ENCODE data around the gene MYH10. TPM values are rescaled to one million over a fixed set of nuclear protein-coding genes. Genes with fewer than 3 reads are reported as not detected.

The MYH10 gene
- polyA plus RNA-seq, 1 donor from 2014 or later, result 61.1 TPM

DNA sequence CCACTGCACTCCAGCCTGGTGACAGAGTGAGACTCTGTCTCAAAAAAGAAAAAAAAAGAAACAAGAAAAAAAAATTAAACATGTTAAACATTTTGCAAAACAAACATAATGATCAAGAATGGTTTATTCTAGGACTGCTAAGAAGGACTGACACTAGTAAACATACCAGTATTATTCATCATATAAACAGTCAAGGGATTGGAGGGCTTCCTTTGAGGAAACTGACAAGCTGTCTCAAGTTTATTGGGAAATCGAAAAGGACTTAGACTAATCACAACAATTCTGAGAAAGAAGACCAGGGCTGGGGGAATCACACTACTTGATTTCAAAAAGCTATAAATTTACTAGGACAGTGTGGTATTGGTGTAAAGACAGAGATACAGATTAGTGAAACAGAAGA lies 75.5 kb downstream of the MYH10 start:
- Histone ChIP-seq H3K9me2 (ENCODE audit: insufficient read depth, low read length) (no peaks in the 10 kb centered on the region), H4K20me1 (ENCODE audit: insufficient read depth) (no peaks in the 10 kb centered on the region), H3K79me2 (replicated peaks; ENCODE audit: insufficient read depth, low read length) (no peaks in the 10 kb centered on the region), H2AFZ (ENCODE audit: low read depth, low read length) (no peak overlapping the region), H3K4me3 (ENCODE audit: low read length) (no peak overlapping the region), H3K9ac (ENCODE audit: low read length) (no peak overlapping the region), H3K9me3 (ENCODE audit: low read length) (no peaks in the 10 kb centered on the region), H3F3A (ENCODE audit: insufficient read depth, low read length, poor library complexity, severe bottlenecking) (no peaks in the 10 kb centered on the region), H3K36me3 (ENCODE audit: insufficient read depth, low read length) (peaks cover 16% of the 10 kb centered on the region), H3K27me3 (ENCODE audit: insufficient read depth, low read depth, low read length) (no peaks in the 10 kb centered on the region), H3K27ac (ENCODE audit: low read length) (no peak overlapping the region), H3K4me2 (ENCODE audit: low read length) (no peak overlapping the region)
- TF ChIP-seq SMC3 (conservative IDR thresholded peaks at IDR 0.05; ENCODE audit: poor library complexity) (no peak), EZH2 (IDR thresholded peaks at IDR 0.05; ENCODE audit: borderline replicate concordance, insufficient read depth, low read length, poor library complexity, severe bottlenecking) (no peak), MXI1 (conservative IDR thresholded peaks at IDR 0.05; ENCODE audit: poor library complexity, severe bottlenecking) (no peak)

DNA sequence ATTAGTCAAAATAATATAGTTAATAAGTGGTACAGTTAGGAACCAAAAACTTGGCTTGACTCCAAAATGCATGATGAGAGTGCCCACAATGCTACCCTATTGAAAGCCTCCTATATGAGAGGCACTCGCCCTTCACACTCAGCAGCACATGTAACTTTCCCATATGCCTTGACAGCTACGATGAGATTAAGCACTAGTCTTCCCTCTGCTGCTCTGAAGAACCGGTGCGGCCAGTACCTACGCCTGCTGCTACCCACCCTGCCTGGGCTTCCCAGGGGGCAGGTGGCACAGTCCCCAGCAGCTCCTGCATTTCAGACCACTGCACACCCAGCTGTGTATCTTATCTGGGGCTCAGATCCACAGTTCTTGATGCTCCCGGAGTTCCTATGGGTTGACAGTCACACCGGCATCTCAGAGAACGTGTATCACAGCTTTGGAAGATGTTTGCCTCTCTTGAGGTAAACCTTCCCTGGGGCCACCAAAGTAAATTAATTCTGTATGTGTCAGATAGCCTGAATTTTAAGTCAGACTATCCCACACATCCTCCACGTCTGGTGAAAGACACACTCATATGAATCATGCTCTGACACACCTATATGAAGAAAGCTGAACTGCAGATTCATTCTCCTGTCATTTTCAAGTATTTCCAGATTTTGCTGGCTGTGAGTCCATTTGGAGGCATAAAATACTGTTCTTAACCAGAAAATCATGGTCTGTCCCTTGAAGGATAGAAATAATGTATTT lies 77.8 kb downstream of the MYH10 start:
- Histone ChIP-seq H4K20me1 (ENCODE audit: insufficient read depth) (no peaks in the 10 kb centered on the region), H3K4me3 (ENCODE audit: low read length) (no peak overlapping the region), H3F3A (ENCODE audit: insufficient read depth, low read length, poor library complexity, severe bottlenecking) (no peaks in the 10 kb centered on the region), H3K36me3 (ENCODE audit: insufficient read depth, low read length) (peaks cover 24% of the 10 kb centered on the region), H3K9me2 (ENCODE audit: insufficient read depth, low read length) (no peaks in the 10 kb centered on the region), H2AFZ (ENCODE audit: low read depth, low read length) (no peak overlapping the region), H3K4me2 (ENCODE audit: low read length) (no peak overlapping the region), H3K9me3 (ENCODE audit: low read length) (no peaks in the 10 kb centered on the region), H3K27me3 (ENCODE audit: insufficient read depth, low read depth, low read length) (no peaks in the 10 kb centered on the region), H3K9ac (ENCODE audit: low read length) (no peak overlapping the region), H3K79me2 (replicated peaks; ENCODE audit: insufficient read depth, low read length) (no peaks in the 10 kb centered on the region), H3K27ac (ENCODE audit: low read length) (no peak overlapping the region)
- TF ChIP-seq TAF1 (IDR thresholded peaks at IDR 0.05; ENCODE audit: low read depth), result no peak
- TF ChIP-seq EP300 (conservative IDR thresholded peaks at IDR 0.05; ENCODE audit: poor library complexity, severe bottlenecking), result no peak
- TF ChIP-seq, protein P1, sequence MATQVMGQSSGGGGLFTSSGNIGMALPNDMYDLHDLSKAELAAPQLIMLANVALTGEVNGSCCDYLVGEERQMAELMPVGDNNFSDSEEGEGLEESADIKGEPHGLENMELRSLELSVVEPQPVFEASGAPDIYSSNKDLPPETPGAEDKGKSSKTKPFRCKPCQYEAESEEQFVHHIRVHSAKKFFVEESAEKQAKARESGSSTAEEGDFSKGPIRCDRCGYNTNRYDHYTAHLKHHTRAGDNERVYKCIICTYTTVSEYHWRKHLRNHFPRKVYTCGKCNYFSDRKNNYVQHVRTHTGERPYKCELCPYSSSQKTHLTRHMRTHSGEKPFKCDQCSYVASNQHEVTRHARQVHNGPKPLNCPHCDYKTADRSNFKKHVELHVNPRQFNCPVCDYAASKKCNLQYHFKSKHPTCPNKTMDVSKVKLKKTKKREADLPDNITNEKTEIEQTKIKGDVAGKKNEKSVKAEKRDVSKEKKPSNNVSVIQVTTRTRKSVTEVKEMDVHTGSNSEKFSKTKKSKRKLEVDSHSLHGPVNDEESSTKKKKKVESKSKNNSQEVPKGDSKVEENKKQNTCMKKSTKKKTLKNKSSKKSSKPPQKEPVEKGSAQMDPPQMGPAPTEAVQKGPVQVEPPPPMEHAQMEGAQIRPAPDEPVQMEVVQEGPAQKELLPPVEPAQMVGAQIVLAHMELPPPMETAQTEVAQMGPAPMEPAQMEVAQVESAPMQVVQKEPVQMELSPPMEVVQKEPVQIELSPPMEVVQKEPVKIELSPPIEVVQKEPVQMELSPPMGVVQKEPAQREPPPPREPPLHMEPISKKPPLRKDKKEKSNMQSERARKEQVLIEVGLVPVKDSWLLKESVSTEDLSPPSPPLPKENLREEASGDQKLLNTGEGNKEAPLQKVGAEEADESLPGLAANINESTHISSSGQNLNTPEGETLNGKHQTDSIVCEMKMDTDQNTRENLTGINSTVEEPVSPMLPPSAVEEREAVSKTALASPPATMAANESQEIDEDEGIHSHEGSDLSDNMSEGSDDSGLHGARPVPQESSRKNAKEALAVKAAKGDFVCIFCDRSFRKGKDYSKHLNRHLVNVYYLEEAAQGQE (IDR thresholded peaks at IDR 0.05; ENCODE audit: borderline replicate concordance), result no peak
- no peak for TF ChIP-seq MXI1 (conservative IDR thresholded peaks at IDR 0.05; ENCODE audit: poor library complexity, severe bottlenecking)
- TF ChIP-seq, protein P2, sequence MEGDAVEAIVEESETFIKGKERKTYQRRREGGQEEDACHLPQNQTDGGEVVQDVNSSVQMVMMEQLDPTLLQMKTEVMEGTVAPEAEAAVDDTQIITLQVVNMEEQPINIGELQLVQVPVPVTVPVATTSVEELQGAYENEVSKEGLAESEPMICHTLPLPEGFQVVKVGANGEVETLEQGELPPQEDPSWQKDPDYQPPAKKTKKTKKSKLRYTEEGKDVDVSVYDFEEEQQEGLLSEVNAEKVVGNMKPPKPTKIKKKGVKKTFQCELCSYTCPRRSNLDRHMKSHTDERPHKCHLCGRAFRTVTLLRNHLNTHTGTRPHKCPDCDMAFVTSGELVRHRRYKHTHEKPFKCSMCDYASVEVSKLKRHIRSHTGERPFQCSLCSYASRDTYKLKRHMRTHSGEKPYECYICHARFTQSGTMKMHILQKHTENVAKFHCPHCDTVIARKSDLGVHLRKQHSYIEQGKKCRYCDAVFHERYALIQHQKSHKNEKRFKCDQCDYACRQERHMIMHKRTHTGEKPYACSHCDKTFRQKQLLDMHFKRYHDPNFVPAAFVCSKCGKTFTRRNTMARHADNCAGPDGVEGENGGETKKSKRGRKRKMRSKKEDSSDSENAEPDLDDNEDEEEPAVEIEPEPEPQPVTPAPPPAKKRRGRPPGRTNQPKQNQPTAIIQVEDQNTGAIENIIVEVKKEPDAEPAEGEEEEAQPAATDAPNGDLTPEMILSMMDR (IDR thresholded peaks at IDR 0.05; ENCODE audit: poor library complexity, severe bottlenecking), result no peak
- TF ChIP-seq RAD21 (conservative IDR thresholded peaks at IDR 0.05), result no peak
- no peak for TF ChIP-seq SMC3 (conservative IDR thresholded peaks at IDR 0.05; ENCODE audit: poor library complexity)
- no peak for TF ChIP-seq EZH2 (IDR thresholded peaks at IDR 0.05; ENCODE audit: borderline replicate concordance, insufficient read depth, low read length, poor library complexity, severe bottlenecking)
- TF ChIP-seq POLR2AphosphoS5 (IDR thresholded peaks at IDR 0.05), result no peak

Measured in neural cell (in vitro differentiated cells).